NCI-H128 (cell line): ENCODE measurements around the gene MOSMO.
"Not testable (repeated sequence)": the region's sequence is repeated elsewhere in the genome, so short reads cannot be mapped to it uniquely, and the experiment has no call there.

Experiments
- DNase-seq: peaks from one replicate; lab custom pipeline; 2025; ENCODE audit not compliant: unreplicated experiment; lab: John Stamatoyannopoulos, UW

Gene MOSMO

DNA sequence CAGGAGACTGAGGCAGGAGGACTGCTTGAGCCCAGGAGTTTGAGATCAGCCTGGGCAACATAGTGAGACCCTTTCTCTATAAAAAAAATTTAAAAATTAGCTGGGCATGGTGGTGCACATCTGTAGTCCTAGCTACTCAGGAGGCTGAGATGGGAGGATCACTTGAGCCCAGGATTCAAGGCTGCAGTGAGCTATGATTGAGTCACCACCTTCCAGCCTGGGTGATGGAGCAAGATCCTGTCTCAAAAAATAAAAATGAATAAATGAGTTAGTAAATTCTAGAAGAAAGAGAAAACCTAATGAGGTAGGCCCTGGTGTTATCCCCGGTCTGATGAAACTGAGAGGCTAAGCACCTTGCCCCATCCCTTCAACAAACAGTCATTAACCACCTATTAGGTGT, 5.9 kb upstream of the MOSMO start:
- DNase-seq, result not testable (repeated sequence)

DNA sequence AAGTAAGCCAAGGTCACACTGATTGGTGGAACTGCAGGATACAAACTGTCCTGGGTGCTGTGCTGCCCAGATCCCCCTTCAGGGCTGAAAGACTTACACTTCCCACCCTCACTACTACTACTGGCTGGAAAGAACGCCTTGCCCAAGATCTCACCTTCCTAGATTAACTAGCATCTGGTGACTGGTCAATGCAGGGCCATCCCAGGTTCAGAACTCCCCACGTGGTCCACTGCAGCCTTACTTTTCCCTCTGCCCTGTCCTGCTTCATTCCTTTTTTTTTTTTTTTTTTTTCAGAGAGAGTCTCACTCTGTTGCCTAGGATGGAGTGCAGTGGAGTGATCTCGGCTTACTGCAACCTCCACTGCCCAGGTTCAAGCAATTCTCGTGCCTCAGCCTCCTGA, 4.7 kb upstream of the MOSMO start:
- DNase-seq, result no peak

DNA sequence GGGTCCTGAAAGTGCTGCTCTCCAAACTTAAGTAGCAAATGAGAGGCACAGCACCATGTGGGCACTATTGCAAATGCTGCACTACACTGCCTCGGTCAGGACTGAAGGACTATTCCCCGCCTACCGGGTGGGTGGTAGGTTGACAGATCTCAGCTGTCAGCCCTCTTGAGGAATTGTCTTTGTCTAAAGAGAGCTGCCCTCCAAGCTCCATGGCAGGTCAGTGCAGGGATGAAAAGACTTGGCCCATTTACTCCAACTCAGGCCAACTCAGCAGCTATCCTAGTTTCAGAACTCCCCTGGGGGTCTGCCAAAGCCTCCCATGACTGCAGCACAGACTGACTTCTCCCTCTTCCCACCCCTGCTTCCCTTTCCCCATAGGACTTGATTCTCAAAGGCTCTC, 3.6 kb upstream of the MOSMO start:
- no peak for DNase-seq

DNA sequence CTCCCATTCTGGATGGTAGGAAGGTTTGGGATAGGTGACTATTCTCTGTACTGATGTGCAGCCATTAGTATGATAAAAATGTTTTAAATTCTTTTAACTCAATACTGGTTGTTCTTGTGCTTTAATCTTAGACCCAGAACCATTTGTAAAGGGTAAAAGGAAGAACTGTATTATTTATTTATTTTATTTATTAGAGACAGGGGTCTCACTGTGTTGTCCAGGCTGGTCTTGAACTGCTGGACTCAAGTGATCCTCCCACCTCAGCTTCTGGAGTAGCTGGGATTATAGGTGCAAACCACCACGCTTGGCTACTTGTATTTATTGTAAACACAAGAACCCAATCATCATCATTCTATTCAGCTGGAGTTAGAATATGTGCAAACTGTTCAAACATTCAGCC, 2.2 kb upstream of the MOSMO start:
- DNase-seq, result no peak

DNA sequence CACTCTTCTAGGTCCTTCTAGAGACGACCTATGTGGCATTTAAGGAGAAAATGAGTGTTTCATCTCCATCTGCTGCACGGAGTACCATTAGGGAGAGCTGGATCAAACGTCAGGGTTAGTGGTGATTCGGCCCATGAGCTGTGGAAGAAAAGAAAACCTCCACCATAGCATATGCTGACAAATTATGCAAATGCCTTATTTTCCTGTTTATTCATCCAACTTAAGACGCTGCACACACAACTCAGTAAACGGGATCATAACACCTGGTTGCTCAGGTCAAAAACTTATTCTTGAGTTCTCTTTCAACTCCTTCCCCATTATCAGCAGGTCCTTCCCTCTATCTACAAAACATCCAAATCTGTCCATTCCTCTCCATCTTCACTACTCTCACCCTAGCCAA, 1.3 kb upstream of the MOSMO start:
- DNase-seq, result no peak

DNA sequence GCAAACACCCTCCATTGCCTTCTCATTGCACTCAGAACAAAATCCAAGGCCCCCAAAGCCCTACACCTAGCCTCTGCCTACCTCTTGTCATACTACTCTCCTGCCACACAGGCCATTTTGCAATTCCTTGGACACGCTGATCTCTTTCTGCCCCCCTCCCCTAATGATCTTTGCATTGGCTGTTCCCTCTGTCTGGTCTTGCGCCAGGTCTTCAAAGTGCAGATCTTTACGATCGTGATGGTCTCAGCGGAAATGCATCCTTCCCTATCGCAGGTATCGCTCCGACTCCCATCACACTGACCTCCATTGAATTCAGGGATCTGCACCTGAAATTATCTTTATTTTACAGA, 777 bp upstream of the MOSMO start:
- no peak for DNase-seq

DNA sequence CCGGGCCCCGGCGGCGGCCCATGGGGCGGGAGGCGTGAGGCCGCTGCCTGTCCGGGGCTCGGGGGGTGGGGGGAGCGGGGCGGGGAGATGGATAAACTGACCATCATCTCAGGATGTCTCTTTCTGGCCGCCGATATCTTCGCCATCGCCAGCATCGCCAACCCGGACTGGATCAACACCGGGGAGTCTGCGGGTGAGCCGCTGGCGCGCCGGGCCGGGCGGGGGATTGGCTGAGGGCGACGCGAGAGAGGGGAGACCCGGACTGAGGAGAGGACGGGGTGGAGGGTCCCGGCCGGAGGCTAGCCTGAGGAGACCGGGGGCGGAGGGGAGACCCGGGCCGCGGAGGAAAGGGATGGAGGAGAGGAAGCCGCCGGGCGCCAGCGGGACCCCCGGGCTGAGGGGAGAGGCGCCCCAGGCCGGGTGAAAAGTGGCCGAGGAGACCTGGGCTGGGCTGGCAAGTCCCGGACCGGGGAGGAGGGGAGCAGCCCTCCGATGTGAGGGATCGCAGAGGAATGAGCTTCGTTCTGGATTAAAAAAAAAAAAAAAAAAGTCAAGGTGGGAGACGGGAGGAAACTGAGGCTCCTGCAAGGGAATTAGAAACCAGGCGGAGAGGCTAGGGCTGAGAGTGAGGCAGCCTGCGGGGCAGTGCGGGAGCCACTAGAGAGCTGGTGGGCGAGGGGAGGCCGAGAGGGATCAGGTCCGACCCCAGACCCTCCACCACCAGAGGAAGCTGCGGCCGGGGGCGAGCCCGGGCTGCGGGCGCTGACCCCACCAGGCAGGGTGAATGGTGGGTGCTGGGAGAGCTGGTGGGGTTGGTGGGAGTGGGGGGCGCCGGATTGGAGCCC, 526 bp downstream of the MOSMO start:
- DNase-seq, result no peak

DNA sequence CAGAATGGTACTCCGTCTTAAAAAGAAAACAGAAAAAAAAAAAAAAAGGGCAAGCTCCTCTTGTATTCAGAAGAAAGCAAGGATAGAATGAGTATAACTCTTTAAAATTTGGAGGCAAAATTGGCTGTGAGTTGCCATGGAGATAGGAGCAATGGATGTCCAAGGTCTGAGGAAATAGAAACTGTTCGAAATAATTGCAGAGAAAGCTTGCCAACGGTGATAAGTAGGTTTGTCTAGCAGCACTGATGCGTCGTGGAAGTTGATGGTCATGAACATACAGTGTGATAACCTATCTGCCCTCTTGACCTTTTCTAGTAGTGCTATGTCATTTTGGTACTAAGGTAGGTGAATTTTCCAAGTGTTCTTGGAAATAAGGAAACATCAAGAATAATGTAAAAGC, 3.0 kb downstream of the MOSMO start:
- DNase-seq, result no peak

DNA sequence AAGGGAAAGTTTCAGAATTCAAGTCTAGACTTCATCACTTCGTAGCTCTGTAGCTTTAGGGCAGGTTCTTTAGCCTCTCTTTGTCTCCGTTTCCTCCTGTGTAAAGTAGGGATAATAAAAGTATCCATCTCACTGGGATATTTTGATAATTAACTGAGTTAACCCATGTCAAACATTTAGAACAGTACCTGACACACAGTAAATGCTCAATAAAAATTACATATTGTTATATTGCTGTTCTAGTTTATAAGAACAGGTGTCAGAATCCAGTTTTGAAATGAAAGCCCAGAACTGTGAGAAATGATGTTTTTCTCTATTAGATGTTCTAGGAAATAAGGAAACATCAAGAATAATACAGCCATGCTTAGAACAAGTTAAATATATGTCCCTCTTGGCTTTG, 4.3 kb downstream of the MOSMO start:
- DNase-seq, result no peak

DNA sequence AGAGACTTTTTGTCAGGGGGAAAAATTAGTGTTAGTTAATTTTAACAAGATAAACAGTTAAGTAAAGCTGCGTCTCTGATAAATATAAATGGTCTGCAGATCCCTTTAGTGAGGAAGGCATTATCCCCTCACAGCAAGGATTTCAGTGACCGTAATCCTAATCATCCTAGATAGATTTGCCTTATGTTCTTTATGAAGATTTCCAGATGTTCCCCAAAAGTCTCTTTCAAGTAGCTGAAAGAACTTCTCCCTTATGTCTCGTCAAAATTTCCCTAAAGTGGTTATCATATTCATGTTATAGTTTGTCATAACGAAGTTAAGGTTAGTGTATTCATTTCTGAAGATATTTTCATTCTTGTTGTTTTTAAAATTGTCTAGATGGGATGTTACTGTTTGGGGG, 5.6 kb downstream of the MOSMO start:
- no peak for DNase-seq

DNA sequence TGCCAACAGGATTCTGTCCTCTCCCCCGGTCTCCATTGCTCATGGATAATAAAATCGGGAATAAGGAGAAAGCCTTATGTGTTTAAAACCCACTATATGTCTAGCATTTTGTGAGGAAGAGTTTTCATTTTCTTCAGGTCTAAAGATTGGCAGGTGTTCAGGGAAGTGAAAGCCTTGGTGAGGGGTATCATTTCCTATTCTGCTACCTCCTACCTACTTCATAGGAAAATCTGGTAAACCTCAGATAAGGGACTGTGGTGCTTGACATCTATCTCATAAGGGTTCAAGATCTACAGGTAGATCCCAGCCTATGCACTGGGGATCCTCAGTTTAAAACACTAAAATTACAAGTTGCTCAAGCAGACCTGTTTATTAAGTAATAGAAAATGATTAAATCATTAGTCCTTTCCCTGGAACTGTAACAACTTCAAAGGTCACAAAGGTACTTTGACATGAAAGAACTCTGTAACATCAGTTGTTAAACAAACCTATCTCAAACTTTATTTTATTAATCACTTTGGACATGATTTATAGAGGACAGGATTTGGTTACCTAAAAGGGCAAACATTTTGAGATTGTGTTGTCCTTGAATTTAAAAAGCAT, 6.5 kb downstream of the MOSMO start:
- DNase-seq, result no peak

DNA sequence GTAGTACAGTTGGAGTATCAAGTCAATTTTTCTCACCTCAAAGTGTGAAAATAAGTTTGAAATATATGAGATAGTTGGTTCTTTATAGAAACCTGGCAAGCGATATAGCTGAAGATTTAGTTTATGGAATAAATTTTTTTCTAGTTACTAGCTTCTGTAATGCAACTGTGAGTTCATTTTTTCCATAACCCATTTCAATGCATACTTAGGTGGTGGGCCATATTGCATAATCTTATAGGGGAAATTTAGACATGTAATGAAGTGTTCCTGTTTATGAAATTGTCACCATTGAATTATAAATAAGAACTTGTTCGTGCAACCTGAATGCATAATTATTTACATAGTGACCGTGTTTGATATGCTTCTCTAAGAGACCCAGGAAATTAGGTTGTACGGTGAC, 9.0 kb downstream of the MOSMO start:
- no peak for DNase-seq

DNA sequence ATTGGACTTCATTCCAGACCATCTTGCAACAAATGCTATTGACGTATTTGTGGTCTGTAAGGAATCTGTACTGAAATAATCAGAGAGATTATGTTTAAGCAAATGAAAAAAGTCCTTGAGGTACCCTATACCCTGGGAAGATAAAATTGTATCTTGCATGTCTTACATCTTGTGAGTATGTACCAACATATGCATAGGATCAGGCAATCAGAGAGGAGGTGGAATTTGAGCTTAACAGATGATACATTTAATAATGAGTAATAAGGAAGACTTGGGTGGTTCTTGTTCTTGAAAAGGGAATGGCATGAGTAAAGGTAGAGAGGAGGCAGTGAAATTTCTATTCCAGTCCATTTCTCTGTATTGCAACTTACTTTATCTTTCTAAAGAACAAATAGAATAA, 10.6 kb downstream of the MOSMO start:
- DNase-seq, result no peak

DNA sequence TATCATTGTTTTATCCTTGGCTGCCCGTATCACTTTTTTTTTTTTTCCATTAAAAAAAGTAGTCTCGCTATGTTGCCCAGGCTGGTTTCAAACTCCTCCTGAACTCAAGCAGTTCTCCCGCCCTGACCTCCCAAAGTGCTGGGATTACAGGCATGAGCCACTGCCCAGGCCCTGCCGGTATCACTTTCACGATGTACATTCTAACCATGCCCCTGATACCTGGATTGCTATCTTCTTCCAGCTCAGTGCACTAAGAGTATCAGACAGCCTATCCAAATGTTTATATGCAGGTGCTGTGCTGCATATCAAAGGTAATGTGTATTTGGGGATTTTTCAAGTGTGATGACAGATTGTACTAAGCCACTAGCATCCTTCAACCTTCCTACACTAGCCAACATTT, 14.2 kb downstream of the MOSMO start:
- no peak for DNase-seq

DNA sequence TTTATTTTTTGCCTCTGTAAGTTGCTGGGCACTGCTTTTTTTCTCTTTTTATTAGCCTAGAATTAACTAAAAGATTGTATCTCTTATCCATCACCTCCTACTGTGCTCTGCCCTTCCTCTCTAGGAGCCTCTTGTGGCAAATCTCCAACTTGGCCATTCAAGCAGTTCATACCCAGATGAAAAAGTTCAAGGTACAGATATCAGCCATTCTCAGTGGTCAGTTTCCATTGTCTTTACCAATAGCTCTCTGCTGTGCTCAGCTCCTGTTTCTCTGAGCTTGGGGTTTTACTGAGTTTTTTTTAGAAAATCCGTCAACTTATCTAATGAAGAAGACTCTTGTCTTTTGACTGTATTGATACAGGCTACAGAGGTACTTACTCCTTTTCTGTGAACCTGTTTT, 15.6 kb downstream of the MOSMO start:
- DNase-seq, result no peak

DNA sequence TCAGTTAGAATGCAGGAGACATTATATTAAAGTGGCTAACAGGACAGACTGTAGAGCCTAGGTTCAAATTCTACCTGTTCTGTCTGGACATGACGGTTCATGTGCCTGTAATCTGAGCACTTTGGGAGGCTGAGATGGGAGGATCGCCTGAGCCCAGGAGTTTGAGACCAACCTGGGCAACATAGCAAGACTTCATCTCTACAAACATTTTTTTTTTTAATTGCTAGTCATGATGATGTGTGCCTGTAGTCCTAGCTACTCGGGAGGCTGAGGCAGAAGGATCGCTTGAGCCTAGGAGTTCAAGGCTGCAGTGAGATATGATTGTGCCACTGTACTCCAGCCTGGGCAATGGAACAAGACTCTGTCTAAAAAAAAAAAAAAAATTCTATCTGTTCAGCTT, 16.9 kb downstream of the MOSMO start:
- DNase-seq, result not testable (repeated sequence)

DNA sequence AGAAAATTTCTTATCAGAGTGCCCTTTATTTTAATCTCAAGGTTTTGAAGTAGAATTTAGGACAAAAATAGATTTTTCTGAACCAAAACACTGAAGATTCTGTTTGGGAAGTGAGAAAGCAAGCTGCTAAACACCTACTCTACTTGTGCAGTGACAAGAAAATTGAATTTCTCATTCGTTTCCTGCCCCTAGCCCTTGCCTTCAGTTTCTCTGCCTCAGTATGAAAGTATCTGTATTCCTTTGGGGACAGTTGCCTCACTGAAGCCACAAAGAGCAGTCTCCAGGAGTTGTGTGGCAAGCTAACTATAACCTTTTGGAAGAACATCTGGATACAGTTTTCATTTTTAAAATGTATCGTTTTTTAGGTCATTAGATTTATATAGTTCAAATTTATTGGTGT, 19.7 kb downstream of the MOSMO start:
- no peak for DNase-seq

DNA sequence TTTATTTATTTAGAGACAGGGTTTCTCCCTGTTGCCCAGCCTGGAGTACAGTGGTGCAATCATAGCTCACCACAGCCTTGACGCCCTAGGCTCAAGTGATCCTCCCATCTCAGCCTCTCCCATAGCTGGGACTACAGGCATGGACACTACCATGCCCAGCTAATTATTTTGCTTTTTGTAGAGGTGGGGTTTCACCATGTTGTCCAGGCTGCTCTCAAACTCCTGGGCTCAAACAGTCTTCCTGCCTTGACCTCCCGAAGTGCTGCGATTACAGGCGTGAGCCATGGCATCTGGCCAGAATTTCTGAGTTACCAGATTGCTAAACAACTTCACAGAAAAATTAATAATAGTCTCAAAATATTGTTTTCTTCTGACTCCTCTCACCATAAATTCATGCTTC, 21.7 kb downstream of the MOSMO start:
- no peak for DNase-seq

DNA sequence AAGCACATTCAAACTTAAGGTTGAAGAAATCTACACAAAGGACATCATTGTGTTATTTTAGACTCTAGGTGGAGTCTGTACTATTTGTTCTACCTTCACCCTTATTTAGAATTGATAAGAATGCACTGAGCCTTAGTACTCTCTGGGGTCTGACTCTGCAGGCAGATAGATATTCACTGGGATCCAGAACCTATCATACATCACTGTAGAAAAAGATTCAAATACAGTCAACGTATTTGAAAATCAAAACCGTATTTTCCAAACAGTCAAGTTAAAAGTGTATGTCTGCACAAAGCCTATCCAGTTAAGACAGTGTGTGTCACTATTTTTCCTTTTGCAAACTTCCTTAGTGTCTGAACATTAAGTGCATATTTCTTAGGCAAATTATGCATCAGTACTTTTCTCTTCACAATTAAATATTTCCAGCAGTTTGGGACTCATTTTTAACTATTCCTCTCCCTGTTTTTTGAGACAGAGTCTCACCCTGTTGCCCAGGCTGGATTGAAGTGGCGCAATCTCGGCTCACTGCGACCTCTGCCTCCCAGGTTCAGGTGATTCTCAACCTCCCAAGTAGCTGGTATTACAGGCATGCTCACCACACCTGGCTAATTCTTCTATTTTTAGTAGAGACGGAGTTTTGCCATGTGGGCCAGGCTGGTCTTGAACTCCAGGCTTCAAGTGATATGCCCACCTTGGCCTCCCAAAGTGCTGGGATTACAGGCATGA, 22.3 kb downstream of the MOSMO start:
- no peak for DNase-seq

DNA sequence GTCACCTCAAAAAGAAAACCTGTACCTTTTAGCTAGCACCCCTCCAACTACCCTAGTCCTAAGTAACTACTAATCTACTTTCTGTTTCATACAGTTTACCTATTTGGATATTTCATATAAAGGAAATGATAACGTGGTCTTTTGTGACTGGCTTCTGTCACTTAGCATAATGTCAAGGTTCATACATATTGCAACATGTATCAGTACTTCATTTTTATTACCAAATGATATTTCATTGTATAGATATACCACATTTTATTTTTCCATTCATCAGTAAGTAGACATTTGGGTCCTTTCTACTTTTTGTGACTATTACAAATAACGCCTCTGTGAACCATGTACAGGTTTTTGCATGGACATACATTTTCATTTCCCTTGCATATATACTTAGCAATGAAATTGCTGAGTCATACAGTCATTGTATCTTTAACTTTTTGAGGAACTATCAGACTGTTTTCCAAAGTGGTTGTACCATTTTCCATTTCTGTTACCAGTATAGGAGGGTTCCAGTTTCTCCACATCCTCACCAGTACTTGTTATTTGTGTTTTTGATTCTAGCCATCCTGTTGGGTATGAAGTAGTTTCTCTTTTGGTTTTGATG, 23.7 kb downstream of the MOSMO start:
- DNase-seq, result no peak

DNA sequence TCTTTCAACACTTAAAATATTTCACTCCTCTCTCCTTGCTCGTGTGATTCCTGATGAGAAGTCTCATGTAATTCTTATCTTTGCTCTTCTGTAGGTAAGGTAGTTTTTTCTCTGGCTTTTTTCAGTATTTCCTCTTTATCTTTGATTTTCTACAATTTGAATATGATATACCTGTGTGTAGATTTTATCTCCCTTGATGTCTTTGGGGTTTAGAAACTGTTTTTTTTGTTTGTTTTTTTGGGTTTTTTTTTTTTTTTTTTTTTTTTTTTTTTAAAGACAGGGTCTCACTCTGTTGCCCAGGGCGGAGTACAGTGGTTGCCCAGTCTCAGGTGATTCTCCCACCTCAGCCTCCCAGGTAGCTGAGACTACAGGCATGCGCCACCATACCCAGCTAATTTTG, 26.6 kb downstream of the MOSMO start:
- no peak for DNase-seq

DNA sequence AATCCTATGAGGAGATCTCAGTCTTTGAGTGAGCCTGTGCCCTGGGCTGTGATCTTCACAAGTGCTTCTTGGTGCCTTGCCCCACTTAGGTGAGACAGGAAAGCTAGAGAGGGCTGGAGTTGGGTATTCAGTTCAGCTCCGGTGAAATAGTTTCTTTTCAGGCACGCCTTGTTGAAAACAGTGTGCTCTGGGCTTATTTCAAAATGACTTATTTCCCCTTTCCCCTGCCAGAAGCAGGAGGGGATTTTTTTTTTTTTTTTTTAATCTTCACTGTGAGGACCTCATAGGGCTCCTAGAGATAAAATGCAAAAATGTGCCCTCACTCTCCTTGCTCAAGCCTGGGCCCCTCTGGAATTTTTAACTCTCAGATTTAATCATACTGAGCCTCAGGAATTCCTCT, 27.2 kb downstream of the MOSMO start:
- no peak for DNase-seq
